Stomach (tissue), 4 donors: ENCODE data around the gene KIF14.
"Not testable (repeated sequence)": the region's sequence is repeated elsewhere in the genome, so short reads cannot be mapped to it uniquely, and the experiment has no call there.

Experiments used
- POLR2A ChIP-seq, 4 donors: fragments of 450-650 bp; IDR thresholded peaks; one replicate each; pipeline ENCODE4 v1.6.1; 2016; ENCODE audit warnings: antibody characterized with exemption in 4 of 4, control low read depth in 2 of 4, mild to moderate bottlenecking in 1 of 4, moderate library complexity in 1 of 4
- POLR2AphosphoS5 ChIP-seq, 3 donors: sonication (generic); formaldehyde crosslinking; IDR thresholded peaks; one replicate each; pipeline ENCODE4 v1.6.1; 2016; ENCODE audit warnings: antibody characterized with exemption in 3 of 3
- TF ChIP-seq, protein P1 (sequence below), 7 experiments: fragments of 450-650 bp in 4 of 7; fragments of 200-600 bp in 3 of 7; sonication (generic) in 3 of 7; IDR thresholded peaks; one replicate each; pipeline ENCODE4 v1.5.1; 2016 to 2019; ENCODE audit warnings: antibody characterized with exemption in 7 of 7, control low read depth in 2 of 7, mild to moderate bottlenecking in 1 of 7

DNA sequence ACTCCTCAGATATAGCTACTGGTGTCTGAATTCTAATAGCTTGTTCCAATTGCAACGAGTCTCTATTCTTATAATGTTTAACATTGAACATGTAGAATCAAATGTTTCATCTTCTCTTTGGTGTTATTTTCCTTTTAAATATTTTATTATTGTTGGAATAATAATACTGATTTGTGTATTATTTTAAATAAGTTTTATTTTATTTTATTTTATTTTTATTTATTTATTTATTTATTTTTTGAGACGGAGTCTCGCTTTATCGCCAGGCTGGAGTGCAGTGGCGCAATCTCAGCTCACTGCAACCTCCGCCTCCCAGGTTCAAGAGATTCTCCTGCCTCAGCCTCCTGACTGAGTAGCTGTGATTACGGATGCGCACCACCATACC is 10.0 kb upstream of the KIF14 start:
- TF ChIP-seq, protein P1, sequence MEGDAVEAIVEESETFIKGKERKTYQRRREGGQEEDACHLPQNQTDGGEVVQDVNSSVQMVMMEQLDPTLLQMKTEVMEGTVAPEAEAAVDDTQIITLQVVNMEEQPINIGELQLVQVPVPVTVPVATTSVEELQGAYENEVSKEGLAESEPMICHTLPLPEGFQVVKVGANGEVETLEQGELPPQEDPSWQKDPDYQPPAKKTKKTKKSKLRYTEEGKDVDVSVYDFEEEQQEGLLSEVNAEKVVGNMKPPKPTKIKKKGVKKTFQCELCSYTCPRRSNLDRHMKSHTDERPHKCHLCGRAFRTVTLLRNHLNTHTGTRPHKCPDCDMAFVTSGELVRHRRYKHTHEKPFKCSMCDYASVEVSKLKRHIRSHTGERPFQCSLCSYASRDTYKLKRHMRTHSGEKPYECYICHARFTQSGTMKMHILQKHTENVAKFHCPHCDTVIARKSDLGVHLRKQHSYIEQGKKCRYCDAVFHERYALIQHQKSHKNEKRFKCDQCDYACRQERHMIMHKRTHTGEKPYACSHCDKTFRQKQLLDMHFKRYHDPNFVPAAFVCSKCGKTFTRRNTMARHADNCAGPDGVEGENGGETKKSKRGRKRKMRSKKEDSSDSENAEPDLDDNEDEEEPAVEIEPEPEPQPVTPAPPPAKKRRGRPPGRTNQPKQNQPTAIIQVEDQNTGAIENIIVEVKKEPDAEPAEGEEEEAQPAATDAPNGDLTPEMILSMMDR (IDR thresholded peaks at IDR 0.05), result not testable (repeated sequence)
- TF ChIP-seq POLR2AphosphoS5, POLR2A (IDR thresholded peaks at IDR 0.05): not testable (repeated sequence)
